Adrenal gland (tissue), 5 donors: ENCODE data around the gene STEAP2.

Experiments used
- CTCF ChIP-seq, 6 experiments: fragments of 450-650 bp in 4 of 6; fragments of 200-600 bp in 2 of 6; sonication (generic) in 1 of 6; IDR thresholded peaks; 1 replicate in 5 of 6; 2 replicates in 1 of 6; pipeline versions ENCODE4 v1.5.1 to v1.8.0; 2016 to 2021; ENCODE audit warnings: antibody characterized with exemption in 6 of 6, mild to moderate bottlenecking in 2 of 6, moderate library complexity in 1 of 6
- POLR2A ChIP-seq, 2 donors: fragments of 450-650 bp; IDR thresholded peaks; one replicate each; pipeline ENCODE4 v1.6.1; 2017; ENCODE audit warnings: antibody characterized with exemption in 2 of 2, mild to moderate bottlenecking in 2 of 2, moderate library complexity in 1 of 2
- donor health status: DM: no; HTN: no; CAD: no.

- TF ChIP-seq CTCF (IDR thresholded peaks at IDR 0.05) (peak in 5 of 6 experiments; percentile 6 to 65 (median 52)), POLR2A (IDR thresholded peaks at IDR 0.05) (no peak)
These were observed 33.6 kb downstream of the STEAP2 start, which contains the start of gene CFAP69 for GRCh38 chr7:90244909-90245851.
